HFFc6 (cell line): ENCODE results near the gene PMM1. TPM values are rescaled to one million over a fixed set of nuclear protein-coding genes. Genes with fewer than 3 reads are reported as not detected.

Source experiments
- DNase-seq: peaks from one replicate; pipeline ENCODE4 v3.0.0-alpha.2; 2018
- H3K27ac Mint-ChIP-seq: 2 replicates; pipeline ENCODE4 v1.8.0; 2020; ENCODE audit warnings: mild to moderate bottlenecking, mixed read lengths
- H3K27me3 Mint-ChIP-seq: 2 replicates; pipeline ENCODE4 v1.8.0; 2021; ENCODE audit warnings: mild to moderate bottlenecking, moderate library complexity, mixed read lengths; ENCODE audit not compliant: insufficient read depth
- H3K36me3 Mint-ChIP-seq: 2 replicates; pipeline ENCODE4 v1.8.0; 2021; ENCODE audit warnings: low read depth, mixed read lengths
- H3K4me1 Mint-ChIP-seq: 2 replicates; pipeline ENCODE4 v1.8.0; 2020; ENCODE audit warnings: low read depth, mixed read lengths
- H3K4me3 Mint-ChIP-seq: 2 replicates; pipeline ENCODE4 v1.8.0; 2020; ENCODE audit warnings: mild to moderate bottlenecking, moderate library complexity, mixed read lengths
- H3K9me3 Mint-ChIP-seq: 2 replicates; pipeline ENCODE4 v1.8.0; 2020; ENCODE audit warnings: mild to moderate bottlenecking, mixed read lengths
- total RNA-seq, 6 experiments: library from RNA; stranded (reverse); fragmentation: NEBNext Ultra II Directional; extraction: Animal tissue kit (Norgen Biotek cat#: 25700); gene quantifications; 2 replicates in 1 of 6; 3 replicates in 5 of 6; pipeline ENCODE4 v1.2.3, GENCODE V29; 2021
- TF ChIP-seq, protein P1 (sequence below): fragments of 200-600 bp; sonication (generic); IDR thresholded peaks from 2 replicates; pipeline ENCODE4 v1.5.0; 2021; ENCODE audit warnings: antibody characterized with exemption, mild to moderate bottlenecking

The PMM1 gene
- total RNA-seq, 6 experiments from 2014 or later = 60.1 to 69.2 (median 64.8) TPM

DNA sequence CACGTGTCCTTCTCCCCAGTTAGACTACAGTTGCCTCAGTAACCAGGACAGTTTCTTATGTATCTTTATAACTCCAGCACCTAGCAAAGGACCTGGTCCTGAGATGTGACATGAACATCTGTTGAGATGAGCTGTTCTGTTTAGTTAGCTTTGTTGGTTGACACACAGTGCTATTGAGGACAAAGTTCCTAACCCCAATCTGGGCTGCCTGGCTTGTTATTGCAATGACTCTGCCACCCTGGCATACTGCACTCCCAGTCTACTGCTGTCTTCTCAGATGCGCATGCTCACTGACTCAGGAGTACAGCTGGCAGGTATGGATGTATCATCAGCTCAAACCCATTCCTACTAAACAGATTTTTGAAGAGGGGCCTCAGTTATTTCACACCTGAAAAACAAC lies 23.8 kb upstream of the PMM1 start:
- Mint-ChIP-seq H3K27ac (no peak overlapping the region), H3K4me3 (no peak overlapping the region), H3K9me3 (no peaks in the 10 kb centered on the region), H3K36me3 (no peaks in the 10 kb centered on the region), H3K4me1 (peaks cover 22% of the 10 kb centered on the region), H3K27me3 (no peaks in the 10 kb centered on the region)
- DNase-seq = no peak
- TF ChIP-seq, protein P1, sequence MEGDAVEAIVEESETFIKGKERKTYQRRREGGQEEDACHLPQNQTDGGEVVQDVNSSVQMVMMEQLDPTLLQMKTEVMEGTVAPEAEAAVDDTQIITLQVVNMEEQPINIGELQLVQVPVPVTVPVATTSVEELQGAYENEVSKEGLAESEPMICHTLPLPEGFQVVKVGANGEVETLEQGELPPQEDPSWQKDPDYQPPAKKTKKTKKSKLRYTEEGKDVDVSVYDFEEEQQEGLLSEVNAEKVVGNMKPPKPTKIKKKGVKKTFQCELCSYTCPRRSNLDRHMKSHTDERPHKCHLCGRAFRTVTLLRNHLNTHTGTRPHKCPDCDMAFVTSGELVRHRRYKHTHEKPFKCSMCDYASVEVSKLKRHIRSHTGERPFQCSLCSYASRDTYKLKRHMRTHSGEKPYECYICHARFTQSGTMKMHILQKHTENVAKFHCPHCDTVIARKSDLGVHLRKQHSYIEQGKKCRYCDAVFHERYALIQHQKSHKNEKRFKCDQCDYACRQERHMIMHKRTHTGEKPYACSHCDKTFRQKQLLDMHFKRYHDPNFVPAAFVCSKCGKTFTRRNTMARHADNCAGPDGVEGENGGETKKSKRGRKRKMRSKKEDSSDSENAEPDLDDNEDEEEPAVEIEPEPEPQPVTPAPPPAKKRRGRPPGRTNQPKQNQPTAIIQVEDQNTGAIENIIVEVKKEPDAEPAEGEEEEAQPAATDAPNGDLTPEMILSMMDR = no peak

DNA sequence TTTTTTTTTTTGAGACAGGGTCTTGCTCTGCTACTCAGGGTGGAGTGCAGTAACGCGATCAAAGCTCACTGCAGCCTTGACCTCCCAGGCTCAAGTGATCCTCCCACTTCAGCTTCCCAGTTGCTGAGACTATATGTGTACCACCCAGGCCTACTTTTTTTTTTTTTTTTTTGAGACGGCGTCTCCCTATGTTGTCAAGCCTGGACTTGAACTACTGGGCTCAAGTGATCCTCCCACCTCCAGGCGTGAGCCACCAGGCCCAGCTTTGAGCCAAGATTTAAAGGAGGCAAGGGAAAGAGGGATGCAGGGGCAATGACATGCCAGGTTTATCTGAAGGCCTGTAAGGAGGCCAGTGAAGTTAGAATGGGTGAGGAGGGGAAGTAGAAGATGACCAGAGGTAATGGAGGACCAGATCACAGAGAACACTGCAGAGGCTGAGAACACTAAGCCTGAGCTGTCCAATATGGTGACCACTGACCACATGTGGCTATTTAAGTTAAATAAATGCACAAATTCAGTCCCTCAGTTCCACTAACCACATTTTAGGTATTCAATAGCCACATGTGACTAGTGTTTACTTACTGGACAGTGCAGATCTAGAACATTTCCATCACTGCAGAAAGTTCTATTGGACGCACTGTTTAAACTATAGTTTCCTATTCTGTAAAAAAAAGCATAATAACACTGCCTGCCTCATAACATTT lies 23.1 kb upstream of the PMM1 start:
- H3K36me3 Mint-ChIP-seq = no peaks in the 10 kb centered on the region
- no peak overlapping the region for H3K27ac Mint-ChIP-seq
- H3K27me3 Mint-ChIP-seq = peaks cover 1% of the 10 kb centered on the region; the same call in 1 of the 2 replicates
- no peaks in the 10 kb centered on the region for H3K9me3 Mint-ChIP-seq
- H3K4me3 Mint-ChIP-seq = no peak overlapping the region
- no peak for DNase-seq
- peaks cover 20% of the 10 kb centered on the region for H3K4me1 Mint-ChIP-seq
- TF ChIP-seq, protein P1 = no peak

DNA sequence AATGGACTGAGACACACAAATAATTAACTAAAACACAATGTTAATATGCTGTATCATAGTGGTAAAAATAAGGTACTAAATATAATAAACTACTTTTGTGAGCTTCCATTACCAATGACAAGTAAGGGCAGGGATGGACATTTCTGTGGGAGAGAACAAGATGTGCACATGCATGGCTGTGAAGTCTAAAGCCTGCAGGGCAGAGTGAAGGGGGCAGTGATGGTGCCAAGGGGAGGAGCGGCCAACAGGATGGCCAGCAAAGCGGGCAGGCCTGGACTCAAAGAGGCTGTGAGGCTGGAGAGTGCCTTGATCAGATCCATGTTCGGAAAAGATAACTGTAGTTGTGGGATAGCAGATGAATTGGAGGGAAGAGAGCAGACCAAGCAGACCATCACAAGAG lies 18.7 kb upstream of the PMM1 start:
- H3K4me1 Mint-ChIP-seq = peaks cover 1% of the 10 kb centered on the region
- H3K27ac Mint-ChIP-seq = no peak overlapping the region
- H3K36me3 Mint-ChIP-seq = peaks cover 16% of the 10 kb centered on the region
- no peak for DNase-seq
- H3K9me3 Mint-ChIP-seq = no peaks in the 10 kb centered on the region
- no peak overlapping the region for H3K4me3 Mint-ChIP-seq
- peaks cover 1% of the 10 kb centered on the region; the same call in 1 of the 2 replicates for H3K27me3 Mint-ChIP-seq
- TF ChIP-seq, protein P1 = no peak

DNA sequence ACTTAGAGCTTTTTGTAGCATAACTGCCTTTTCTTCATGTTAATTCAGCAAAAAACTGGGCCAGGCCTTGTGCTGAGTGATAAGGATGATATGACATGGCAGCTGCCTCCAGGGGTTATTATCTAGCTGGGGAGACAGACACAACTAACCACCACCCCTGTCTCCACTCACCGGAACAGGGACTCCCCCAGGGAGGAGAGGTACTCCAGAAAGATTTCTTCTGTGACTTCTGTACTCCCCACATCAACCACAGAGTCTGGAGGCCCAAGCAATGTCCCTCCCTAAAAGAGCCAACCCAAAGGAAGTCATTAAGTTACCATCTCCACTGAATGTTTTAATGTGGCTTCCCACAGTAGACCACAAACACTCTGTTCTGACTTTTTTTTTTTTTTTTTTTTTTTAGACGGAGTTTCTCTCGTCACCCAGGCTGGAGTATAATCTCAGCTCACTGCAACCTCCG lies 14.3 kb upstream of the PMM1 start:
- Mint-ChIP-seq H3K36me3 (peaks cover 30% of the 10 kb centered on the region), H3K4me3 (no peak overlapping the region), H3K27ac (no peak overlapping the region), H3K9me3 (no peaks in the 10 kb centered on the region), H3K4me1 (peaks cover 5% of the 10 kb centered on the region), H3K27me3 (peaks cover 1% of the 10 kb centered on the region; the same call in 1 of the 2 replicates)
- TF ChIP-seq, protein P1 = no peak
- no peak for DNase-seq

DNA sequence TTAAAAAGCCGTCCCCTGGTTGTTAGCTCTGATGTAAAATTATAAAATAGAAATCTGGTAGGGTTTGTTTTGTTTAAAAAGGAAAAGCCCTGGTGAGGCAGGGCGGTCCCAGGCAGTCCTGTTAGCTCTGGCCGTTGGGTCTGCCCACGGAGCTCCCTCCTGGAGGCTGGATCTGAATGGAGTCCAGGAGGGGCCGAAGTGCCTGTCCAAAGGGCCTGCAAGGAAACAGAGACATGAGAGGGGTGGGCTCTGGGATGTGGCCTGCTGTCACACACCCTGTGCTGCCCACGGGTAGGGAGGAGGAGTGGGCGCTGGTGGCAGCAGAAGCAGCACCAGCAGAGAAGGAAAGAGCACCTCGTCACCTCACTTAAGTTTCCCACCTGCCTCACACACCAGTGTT lies 11.3 kb upstream of the PMM1 start:
- no peak for DNase-seq
- Mint-ChIP-seq H3K4me3 (no peak overlapping the region), H3K4me1 (peaks cover 27% of the 10 kb centered on the region), H3K27ac (no peak overlapping the region), H3K9me3 (no peaks in the 10 kb centered on the region), H3K36me3 (peaks cover 22% of the 10 kb centered on the region), H3K27me3 (no peaks in the 10 kb centered on the region; the same call in 1 of the 2 replicates)
- TF ChIP-seq, protein P1 = no peak
